ENCODE results near the gene PNRC1.
"Not testable (repeated sequence)": the region's sequence is repeated elsewhere in the genome, so short reads cannot be mapped to it uniquely, and the experiment has no call there.

PNRC1 gene

DNA sequence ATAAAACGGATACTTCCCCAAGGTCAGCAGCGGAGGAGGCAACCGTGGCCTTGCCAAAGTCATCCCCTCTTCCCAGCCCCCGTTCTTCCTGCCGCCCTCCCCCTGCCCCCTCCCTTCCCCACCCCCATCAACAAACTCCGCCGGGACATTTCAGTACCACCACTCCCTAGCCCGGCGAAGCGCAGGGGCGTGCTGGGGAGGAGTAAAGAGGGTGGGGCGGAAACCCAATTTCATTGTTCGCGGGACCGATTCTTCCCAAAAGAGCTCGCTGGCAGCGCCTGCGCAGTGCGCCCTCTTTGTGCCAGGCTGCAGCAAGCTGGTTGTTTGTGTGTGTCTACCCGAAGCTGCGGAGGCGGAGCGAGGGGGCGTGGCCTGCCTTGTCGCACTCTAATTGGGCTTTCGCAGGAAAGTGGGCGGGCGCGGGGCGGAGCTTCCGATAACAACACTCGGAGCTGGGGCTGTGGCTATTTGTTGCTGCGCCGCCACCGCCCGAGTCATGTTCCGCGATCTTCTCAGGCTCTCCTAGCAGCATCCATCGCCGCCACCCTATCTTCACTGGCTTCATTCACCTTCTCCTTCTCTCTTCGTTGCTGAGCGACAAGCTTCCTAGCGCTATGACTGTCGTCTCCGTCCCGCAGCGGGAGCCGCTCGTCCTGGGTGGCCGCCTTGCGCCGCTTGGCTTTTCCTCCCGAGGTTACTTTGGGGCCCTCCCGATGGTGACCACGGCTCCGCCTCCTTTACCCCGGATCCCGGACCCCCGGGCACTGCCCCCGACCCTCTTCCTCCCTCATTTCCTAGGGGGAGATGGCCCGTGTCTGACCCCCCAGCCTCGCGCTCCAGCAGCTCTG, at the start of gene PNRC1:
Gene PNRC1 (plus strand): TSS at position 471 of the 848 bp plus-strand sequence. CDS start 144 bp downstream, at position 615.
- TF ChIP-seq, protein P1, sequence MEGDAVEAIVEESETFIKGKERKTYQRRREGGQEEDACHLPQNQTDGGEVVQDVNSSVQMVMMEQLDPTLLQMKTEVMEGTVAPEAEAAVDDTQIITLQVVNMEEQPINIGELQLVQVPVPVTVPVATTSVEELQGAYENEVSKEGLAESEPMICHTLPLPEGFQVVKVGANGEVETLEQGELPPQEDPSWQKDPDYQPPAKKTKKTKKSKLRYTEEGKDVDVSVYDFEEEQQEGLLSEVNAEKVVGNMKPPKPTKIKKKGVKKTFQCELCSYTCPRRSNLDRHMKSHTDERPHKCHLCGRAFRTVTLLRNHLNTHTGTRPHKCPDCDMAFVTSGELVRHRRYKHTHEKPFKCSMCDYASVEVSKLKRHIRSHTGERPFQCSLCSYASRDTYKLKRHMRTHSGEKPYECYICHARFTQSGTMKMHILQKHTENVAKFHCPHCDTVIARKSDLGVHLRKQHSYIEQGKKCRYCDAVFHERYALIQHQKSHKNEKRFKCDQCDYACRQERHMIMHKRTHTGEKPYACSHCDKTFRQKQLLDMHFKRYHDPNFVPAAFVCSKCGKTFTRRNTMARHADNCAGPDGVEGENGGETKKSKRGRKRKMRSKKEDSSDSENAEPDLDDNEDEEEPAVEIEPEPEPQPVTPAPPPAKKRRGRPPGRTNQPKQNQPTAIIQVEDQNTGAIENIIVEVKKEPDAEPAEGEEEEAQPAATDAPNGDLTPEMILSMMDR (IDR thresholded peaks at IDR 0.05; ENCODE audit: control insufficient read depth, insufficient read depth, low read depth, low read length, missing control alignments) = no peak
- H3K4me3 ChIP-seq (ENCODE audit: control insufficient read depth, low read depth, low read length) = peak within 1 kb of the TSS; percentile 73
- peak; percentile 97 for DNase-seq (ENCODE audit: low read depth)

DNA sequence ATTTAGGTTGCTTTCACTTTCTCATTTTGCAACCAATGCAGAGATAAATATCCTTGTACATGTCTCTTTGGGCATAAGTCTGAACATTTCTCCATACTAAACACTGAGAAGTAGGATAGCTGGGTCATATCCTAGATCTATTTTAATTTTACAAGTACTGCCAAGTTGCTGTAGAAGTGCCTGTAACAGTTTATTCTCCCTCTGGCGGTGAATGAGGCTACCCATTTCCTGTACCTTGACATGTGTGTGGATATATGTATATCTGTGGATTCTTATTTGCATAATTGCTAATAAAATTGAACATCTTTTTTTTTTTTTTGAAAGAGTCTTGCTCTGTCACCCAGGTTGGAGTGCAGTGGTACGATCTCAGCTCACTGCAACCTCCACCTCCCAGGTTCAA, 48.0 kb upstream of the PNRC1 start:
- TF ChIP-seq, protein P1 (IDR thresholded peaks at IDR 0.05; ENCODE audit: control insufficient read depth, insufficient read depth, low read depth, low read length, missing control alignments) = no peak
- no peak overlapping the region for H3K4me3 ChIP-seq (ENCODE audit: control insufficient read depth, low read depth, low read length)
- no peak for DNase-seq (ENCODE audit: low read depth)

DNA sequence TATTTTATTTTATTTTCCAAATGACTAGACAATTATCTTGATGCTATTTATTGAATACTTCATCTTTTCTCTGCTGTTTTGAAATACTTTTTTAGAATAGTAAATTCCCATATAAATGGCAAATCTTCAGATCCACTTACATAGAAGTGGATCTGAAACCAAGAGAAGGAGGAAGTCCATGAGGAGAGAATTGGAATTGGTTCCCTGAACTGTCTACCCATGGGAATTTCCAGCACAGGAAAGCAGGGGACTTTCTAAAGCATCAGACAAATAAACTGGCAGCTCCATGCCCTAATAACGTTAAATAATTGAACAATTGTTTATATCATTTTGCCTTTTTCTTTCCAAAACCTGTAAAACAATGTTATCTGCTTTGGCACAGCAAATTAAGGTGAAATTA, 47.1 kb upstream of the PNRC1 start:
- DNase-seq (ENCODE audit: low read depth) = no peak
- no peak overlapping the region for H3K4me3 ChIP-seq (ENCODE audit: control insufficient read depth, low read depth, low read length)
- TF ChIP-seq, protein P1 (IDR thresholded peaks at IDR 0.05; ENCODE audit: control insufficient read depth, insufficient read depth, low read depth, low read length, missing control alignments) = no peak

DNA sequence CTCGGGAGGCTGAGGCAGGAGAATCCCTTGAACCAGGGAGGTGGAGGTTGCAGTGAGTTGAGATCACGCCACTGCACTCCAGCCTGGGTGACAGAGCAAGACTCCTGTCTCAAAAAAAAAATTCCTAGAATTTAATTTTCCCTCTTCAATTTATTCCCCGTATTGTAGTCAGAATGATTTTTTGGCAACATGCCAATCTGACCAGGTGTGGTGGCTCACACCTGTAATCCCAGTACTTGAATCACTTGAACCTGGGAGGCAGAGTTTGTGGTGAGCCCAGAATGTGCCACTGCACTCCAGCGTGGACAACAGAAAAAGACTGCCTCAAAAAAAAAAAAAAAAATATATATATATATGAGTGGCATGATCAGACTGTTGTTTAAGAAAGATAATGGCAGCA, 46.4 kb upstream of the PNRC1 start:
- not testable (repeated sequence) for H3K4me3 ChIP-seq (ENCODE audit: control insufficient read depth, low read depth, low read length); DNase-seq (ENCODE audit: low read depth)

DNA sequence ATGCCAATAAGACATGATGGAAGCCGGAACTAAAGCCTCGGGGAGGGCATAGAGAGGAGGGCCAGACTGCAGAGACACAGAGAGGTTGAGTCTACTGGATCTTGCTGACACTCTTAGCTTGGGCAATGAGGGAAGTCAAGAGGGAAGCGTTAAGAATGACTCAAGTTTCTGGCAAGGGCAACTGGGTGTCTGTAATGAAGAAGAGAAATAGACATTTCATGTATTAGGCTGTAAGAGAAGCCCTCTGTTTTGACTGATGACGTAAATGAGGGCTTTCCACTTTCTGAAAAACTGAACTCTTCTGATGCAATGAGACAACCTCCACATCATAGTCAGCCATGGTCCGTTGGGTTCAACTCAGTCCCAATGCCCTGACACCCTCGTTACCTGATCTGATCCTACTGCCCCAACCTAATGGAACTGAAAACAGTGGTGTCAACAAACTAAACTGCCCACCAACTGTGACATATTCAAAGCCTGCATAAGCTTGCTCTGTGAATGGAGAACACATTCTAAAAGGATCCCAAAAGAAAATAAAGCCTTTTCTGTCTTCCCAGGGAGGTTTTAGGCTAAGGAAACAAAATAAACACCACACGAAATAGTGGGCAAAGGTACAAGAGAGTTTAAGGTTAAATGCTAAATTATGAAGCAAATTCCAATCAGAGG, 45.8 kb upstream of the PNRC1 start:
- peak; percentile 67 for DNase-seq (ENCODE audit: low read depth)
- TF ChIP-seq, protein P1 (IDR thresholded peaks at IDR 0.05; ENCODE audit: control insufficient read depth, insufficient read depth, low read depth, low read length, missing control alignments) = no peak
- no peak overlapping the region for H3K4me3 ChIP-seq (ENCODE audit: control insufficient read depth, low read depth, low read length)

DNA sequence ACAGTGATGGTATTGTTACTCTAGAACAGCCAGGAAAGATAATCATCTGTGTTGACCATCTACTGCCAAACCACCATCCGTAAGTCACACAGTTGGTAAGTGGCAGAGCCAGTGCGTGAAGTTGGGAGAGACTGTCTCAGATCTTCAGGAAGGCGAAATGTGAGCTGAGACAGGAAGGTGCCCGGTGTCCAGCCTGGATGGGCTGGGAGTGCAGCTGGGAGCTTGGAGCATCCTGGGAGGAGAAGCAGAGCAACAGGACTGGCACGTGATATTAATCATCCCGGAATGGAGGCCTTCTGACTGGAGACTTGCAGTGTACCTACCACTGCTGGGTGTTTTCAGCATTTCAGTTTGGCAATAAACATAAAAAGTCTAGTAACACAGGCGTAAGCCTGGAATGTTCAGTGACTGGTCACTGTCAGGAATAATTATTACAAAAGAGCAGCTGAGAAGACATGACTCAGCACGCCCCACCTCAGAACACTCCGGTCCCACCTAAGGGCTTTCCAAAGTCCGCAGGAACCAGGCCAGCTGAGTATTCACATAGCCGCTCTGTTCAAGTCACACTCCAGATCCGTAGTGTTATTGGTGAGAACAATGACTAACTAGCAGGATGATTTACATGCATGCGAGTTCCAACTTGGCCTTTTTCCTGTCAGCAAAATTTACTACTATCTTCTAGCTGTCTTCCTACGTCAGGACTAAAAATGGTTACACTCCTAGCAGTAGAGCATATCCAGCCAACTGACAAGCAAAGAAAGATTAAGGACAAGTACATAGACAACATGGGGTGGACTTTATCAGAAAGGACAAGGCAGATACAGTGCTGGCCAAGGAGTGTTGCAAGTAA, 45.1 kb upstream of the PNRC1 start:
- DNase-seq (ENCODE audit: low read depth) = peak; percentile 96
- TF ChIP-seq, protein P1 (IDR thresholded peaks at IDR 0.05; ENCODE audit: control insufficient read depth, insufficient read depth, low read depth, low read length, missing control alignments) = no peak
- no peak overlapping the region; the same call in 1 of the 2 replicates for H3K4me3 ChIP-seq (ENCODE audit: control insufficient read depth, low read depth, low read length)

All from AG09309 (cell line).